ENCODE measurements around the gene SRCAP. TPM values are rescaled to one million over a fixed set of nuclear protein-coding genes. Genes with fewer than 3 reads are reported as not detected.

SRCAP gene
- total RNA-seq, 4 donors from 2014 or later, result 31.6 to 59.3 (median 41.0) TPM

GRCh38 chr16:30728899-30729672 is 30.1 kb downstream of the SRCAP start:
- no peak for DNase-seq (ENCODE audit: extremely low spot score)
- no peak for TF ChIP-seq POLR2A (IDR thresholded peaks at IDR 0.05; ENCODE audit: low read depth)
- TF ChIP-seq POLR2AphosphoS5 (IDR thresholded peaks at IDR 0.05), result no peak
- TF ChIP-seq, protein P1, sequence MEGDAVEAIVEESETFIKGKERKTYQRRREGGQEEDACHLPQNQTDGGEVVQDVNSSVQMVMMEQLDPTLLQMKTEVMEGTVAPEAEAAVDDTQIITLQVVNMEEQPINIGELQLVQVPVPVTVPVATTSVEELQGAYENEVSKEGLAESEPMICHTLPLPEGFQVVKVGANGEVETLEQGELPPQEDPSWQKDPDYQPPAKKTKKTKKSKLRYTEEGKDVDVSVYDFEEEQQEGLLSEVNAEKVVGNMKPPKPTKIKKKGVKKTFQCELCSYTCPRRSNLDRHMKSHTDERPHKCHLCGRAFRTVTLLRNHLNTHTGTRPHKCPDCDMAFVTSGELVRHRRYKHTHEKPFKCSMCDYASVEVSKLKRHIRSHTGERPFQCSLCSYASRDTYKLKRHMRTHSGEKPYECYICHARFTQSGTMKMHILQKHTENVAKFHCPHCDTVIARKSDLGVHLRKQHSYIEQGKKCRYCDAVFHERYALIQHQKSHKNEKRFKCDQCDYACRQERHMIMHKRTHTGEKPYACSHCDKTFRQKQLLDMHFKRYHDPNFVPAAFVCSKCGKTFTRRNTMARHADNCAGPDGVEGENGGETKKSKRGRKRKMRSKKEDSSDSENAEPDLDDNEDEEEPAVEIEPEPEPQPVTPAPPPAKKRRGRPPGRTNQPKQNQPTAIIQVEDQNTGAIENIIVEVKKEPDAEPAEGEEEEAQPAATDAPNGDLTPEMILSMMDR (IDR thresholded peaks at IDR 0.05), result no peak
- TF ChIP-seq EP300 (IDR thresholded peaks at IDR 0.05), result no peak
- intact Hi-C loops (cut with DNase I), result no loop called here
- Histone ChIP-seq H3K4me1 (peaks cover 0 to 5% (median 0%) of the 10 kb centered on the region in 4 donors), H3K36me3 (peaks cover 55 to 98% (median 86%) of the 10 kb centered on the region in 4 donors), H3K27me3 (no peaks in the 10 kb centered on the region), H3K27ac (replicated peaks in 1 of 4) (no peak overlapping the region), H3K9me3 (no peaks in the 10 kb centered on the region), H3K4me3 (no peak overlapping the region)
- 88% methylated on average over 14 of the region's 17 CpGs for WGBS

GRCh38 chr16:30731411-30731810 is 32.4 kb downstream of the SRCAP start:
- intact Hi-C loops (cut with DNase I), result no loop called here
- no peaks in the 10 kb centered on the region for H3K9me3 ChIP-seq
- 94% methylated on average over 3 of the region's 3 CpGs for WGBS
- TF ChIP-seq POLR2A (IDR thresholded peaks at IDR 0.05; ENCODE audit: low read depth) (no peak), POLR2AphosphoS5 (IDR thresholded peaks at IDR 0.05) (no peak), EP300 (IDR thresholded peaks at IDR 0.05) (no peak)
- TF ChIP-seq, protein P1 (IDR thresholded peaks at IDR 0.05), result no peak
- H3K4me3 ChIP-seq, result no peak overlapping the region
- no peak overlapping the region for H3K27ac ChIP-seq (replicated peaks in 1 of 4)
- no peak for DNase-seq (ENCODE audit: extremely low spot score)
- H3K36me3 ChIP-seq, result peaks cover 62 to 98% (median 87%) of the 10 kb centered on the region in 4 donors
- no peaks in the 10 kb centered on the region for H3K4me1 ChIP-seq
- H3K27me3 ChIP-seq, result no peaks in the 10 kb centered on the region

DNA sequence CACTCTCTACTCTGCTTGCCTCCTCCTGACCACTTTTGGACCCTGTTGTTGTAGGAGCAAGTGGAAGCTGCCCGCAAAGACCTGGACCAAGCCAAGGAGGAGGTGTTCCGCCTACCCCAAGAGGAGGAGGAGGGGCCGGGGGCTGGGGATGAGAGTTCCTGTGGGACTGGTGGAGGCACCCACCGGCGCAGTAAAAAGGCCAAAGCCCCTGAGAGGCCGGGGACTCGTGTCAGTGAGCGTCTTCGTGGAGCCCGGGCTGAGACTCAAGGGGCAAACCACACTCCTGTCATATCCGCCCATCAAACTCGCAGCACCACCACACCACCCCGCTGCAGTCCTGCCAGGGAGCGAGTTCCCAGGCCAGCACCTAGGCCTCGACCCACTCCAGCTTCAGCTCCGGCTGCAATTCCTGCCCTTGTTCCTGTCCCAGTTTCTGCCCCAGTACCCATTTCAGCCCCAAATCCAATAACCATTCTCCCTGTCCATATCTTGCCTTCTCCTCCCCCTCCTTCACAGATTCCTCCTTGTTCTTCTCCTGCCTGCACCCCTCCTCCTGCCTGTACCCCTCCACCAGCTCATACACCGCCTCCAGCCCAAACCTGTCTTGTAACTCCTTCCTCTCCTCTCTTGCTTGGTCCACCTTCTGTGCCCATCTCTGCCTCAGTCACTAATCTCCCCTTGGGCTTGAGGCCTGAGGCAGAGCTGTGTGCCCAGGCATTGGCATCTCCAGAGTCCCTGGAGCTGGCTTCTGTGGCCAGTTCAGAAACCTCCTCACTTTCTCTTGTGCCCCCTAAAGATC is 38.2 kb downstream of the SRCAP start:
- 90% methylated on average over 17 of the region's 17 CpGs for WGBS
- H3K27me3 ChIP-seq, result no peaks in the 10 kb centered on the region
- H3K4me3 ChIP-seq, result no peak overlapping the region
- H3K9me3 ChIP-seq, result no peaks in the 10 kb centered on the region
- no peak overlapping the region for H3K27ac ChIP-seq (replicated peaks in 1 of 4)
- H3K36me3 ChIP-seq, result peaks cover 64 to 78% (median 76%) of the 10 kb centered on the region in 4 donors
- no peak for DNase-seq (ENCODE audit: extremely low spot score)
- intact Hi-C loops (cut with DNase I), result no loop called here
- TF ChIP-seq POLR2AphosphoS5 (IDR thresholded peaks at IDR 0.05) (no peak), POLR2A (IDR thresholded peaks at IDR 0.05; ENCODE audit: low read depth) (no peak), EP300 (IDR thresholded peaks at IDR 0.05) (no peak)
- TF ChIP-seq, protein P1 (IDR thresholded peaks at IDR 0.05), result no peak
- peaks cover 22 to 30% (median 25%) of the 10 kb centered on the region in 4 donors for H3K4me1 ChIP-seq

GRCh38 chr16:30737794-30738648 is 39.0 kb downstream of the SRCAP start:
- WGBS, result 87% methylated on average over 22 of the region's 25 CpGs
- DNase-seq (ENCODE audit: extremely low spot score), result no peak
- H3K4me3 ChIP-seq, result no peak overlapping the region
- TF ChIP-seq POLR2AphosphoS5 (IDR thresholded peaks at IDR 0.05) (no peak), POLR2A (IDR thresholded peaks at IDR 0.05; ENCODE audit: low read depth) (no peak), EP300 (IDR thresholded peaks at IDR 0.05) (no peak)
- TF ChIP-seq, protein P1 (IDR thresholded peaks at IDR 0.05), result no peak
- H3K27me3 ChIP-seq, result no peaks in the 10 kb centered on the region
- intact Hi-C loops (cut with DNase I), result no loop called here
- H3K36me3 ChIP-seq, result peaks cover 64 to 72% (median 70%) of the 10 kb centered on the region in 4 donors
- H3K27ac ChIP-seq (replicated peaks in 1 of 4), result no peak overlapping the region
- H3K9me3 ChIP-seq, result no peaks in the 10 kb centered on the region
- H3K4me1 ChIP-seq, result peaks cover 22 to 35% (median 29%) of the 10 kb centered on the region in 4 donors

Measured in esophagus muscularis mucosa (tissue), 4 donors.